ENCODE data around the gene SND1. TPM values are rescaled to one million over a fixed set of nuclear protein-coding genes. Genes with fewer than 3 reads are reported as not detected.
A peak's percentile ranks its signal among the peaks of the same experiment; 100 is the strongest.

Gene SND1
- total RNA-seq, 1 donor from 2014 or later, result 232 TPM

DNA sequence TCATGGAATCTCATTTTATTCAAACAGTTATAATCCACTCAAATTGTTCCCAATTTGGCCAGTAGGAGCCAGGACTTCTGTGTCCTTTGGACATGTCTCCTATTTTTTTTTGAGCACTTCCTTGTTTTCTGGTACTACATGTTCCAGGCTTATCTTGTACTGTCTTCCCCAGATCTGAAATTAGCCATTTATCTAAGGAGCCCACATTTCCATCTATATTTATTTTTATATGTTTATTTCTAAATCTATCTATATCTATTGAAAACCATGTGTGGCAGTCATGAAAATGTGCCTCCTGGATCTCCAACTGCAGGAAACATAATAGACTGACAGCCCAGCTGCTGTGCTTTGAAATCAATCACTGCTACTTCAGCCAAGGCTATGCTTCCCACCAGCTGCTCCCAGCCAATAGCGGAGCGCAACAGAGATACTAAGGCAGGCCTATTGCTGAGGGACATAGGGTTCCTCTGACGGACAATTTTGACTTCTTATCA, 232.1 kb downstream of the SND1 start:
- Histone ChIP-seq H3K27me3 (ENCODE audit: control insufficient read depth, insufficient read depth, low read length) (no peaks in the 10 kb centered on the region), H3K4me3 (ENCODE audit: low read depth, low read length) (no peak overlapping the region), H3K36me3 (ENCODE audit: control insufficient read depth, insufficient read depth, low read length) (no peaks in the 10 kb centered on the region)
- DNase-seq (ENCODE audit: low read depth), result no peak
- TF ChIP-seq, protein P1, sequence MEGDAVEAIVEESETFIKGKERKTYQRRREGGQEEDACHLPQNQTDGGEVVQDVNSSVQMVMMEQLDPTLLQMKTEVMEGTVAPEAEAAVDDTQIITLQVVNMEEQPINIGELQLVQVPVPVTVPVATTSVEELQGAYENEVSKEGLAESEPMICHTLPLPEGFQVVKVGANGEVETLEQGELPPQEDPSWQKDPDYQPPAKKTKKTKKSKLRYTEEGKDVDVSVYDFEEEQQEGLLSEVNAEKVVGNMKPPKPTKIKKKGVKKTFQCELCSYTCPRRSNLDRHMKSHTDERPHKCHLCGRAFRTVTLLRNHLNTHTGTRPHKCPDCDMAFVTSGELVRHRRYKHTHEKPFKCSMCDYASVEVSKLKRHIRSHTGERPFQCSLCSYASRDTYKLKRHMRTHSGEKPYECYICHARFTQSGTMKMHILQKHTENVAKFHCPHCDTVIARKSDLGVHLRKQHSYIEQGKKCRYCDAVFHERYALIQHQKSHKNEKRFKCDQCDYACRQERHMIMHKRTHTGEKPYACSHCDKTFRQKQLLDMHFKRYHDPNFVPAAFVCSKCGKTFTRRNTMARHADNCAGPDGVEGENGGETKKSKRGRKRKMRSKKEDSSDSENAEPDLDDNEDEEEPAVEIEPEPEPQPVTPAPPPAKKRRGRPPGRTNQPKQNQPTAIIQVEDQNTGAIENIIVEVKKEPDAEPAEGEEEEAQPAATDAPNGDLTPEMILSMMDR (IDR thresholded peaks at IDR 0.05; ENCODE audit: insufficient read depth, low read length, severe bottlenecking), result no peak
- no peak for FAIRE-seq

DNA sequence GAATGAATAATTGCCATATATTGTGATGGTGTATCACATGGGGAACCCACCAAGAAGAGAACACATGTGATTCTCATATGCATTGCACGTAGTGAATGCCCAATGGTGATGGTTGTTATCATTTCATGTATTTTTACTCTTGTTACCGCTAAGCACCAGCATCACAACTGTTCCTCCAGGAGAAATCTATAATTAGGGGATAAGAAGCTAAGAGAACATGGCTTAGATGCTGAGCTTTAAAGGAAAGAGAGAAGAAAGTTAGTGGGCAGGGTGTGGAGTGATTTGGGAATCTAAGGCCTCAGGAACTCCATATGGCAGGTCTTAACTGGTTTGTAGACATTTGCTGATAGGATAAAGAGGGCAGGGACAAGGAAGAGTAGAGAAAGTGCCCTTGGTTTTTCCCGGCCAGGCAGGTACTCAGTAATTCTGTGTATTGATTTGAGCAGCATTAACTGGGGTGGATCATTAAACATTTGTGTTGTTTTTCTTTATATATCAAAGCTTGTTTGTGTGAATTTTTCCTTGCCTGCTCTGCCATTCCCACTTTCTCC, 233.3 kb downstream of the SND1 start:
- no peaks in the 10 kb centered on the region for H3K36me3 ChIP-seq (ENCODE audit: control insufficient read depth, insufficient read depth, low read length)
- H3K27me3 ChIP-seq (ENCODE audit: control insufficient read depth, insufficient read depth, low read length), result no peaks in the 10 kb centered on the region
- DNase-seq (ENCODE audit: low read depth), result no peak
- no peak for FAIRE-seq
- no peak overlapping the region for H3K4me3 ChIP-seq (ENCODE audit: low read depth, low read length)
- TF ChIP-seq, protein P1 (IDR thresholded peaks at IDR 0.05; ENCODE audit: insufficient read depth, low read length, severe bottlenecking), result no peak

DNA sequence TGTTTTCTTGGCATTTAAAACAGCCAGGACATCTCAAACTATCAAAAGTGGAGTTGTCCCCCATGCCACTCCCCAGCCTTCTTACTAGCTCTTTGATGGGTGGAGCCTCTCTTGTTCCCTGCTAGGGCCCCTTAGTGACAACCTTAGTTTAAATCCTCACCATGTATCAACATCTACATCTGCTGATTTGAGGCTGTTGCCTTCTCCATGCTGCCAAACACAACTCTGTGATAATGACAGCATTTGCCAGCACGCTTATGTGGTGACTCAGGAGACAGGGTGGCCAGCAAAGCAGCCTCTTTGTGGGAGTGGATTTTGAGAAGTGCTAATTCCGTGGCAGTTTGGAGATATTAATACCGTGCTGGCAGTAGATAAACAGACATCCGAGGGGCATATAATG, 233.8 kb downstream of the SND1 start:
- FAIRE-seq (no peak), DNase-seq (ENCODE audit: low read depth) (peak; percentile 35)
- H3K36me3 ChIP-seq (ENCODE audit: control insufficient read depth, insufficient read depth, low read length), result no peaks in the 10 kb centered on the region
- TF ChIP-seq, protein P1 (IDR thresholded peaks at IDR 0.05; ENCODE audit: insufficient read depth, low read length, severe bottlenecking), result no peak
- no peak overlapping the region for H3K4me3 ChIP-seq (ENCODE audit: low read depth, low read length)
- no peaks in the 10 kb centered on the region for H3K27me3 ChIP-seq (ENCODE audit: control insufficient read depth, insufficient read depth, low read length)

DNA sequence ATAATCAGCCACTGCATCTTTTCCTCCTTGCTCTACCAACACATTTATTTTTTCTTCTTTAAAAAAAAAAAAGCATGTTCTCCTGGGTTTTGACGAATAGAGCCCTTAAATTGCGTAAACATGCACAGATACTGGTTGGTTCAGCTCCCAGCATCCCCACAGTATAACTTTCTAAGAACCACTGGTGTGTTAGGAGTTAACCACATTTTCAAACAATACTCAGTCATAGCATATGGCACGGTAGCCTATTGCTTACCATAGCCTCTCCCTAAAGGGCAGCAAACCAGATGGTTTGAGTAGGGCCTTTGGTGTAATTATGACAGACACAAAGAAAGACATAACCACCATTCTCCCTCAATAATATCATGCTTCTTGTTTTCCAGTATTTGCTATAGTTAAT, 234.3 kb downstream of the SND1 start:
- DNase-seq (ENCODE audit: low read depth), result no peak
- no peaks in the 10 kb centered on the region for H3K36me3 ChIP-seq (ENCODE audit: control insufficient read depth, insufficient read depth, low read length)
- TF ChIP-seq, protein P1 (IDR thresholded peaks at IDR 0.05; ENCODE audit: insufficient read depth, low read length, severe bottlenecking), result no peak
- FAIRE-seq, result no peak
- no peaks in the 10 kb centered on the region for H3K27me3 ChIP-seq (ENCODE audit: control insufficient read depth, insufficient read depth, low read length)
- no peak overlapping the region for H3K4me3 ChIP-seq (ENCODE audit: low read depth, low read length)

DNA sequence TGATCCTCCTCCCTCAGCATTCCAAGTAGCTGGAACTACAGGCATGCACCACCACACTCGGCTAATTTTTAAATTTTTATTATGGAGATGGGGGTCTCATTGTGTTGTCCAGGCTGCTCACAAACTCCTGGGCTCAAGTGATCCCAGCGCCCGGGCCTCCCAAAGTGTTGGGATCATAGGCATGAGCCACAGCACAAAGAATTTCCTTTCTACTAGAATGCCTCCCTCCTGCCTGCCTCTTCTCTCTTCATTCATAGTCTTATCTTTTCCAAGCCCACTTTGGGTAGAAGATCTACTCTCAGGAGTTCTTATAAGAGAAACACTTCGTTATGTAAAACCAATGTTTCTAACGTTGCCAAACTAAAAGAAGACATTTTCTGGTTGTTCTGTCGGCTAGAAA, 235.1 kb downstream of the SND1 start:
- TF ChIP-seq, protein P1 (IDR thresholded peaks at IDR 0.05; ENCODE audit: insufficient read depth, low read length, severe bottlenecking), result no peak
- FAIRE-seq, result no peak
- DNase-seq (ENCODE audit: low read depth), result no peak
- H3K36me3 ChIP-seq (ENCODE audit: control insufficient read depth, insufficient read depth, low read length), result no peaks in the 10 kb centered on the region
- H3K4me3 ChIP-seq (ENCODE audit: low read depth, low read length), result no peak overlapping the region
- H3K27me3 ChIP-seq (ENCODE audit: control insufficient read depth, insufficient read depth, low read length), result no peaks in the 10 kb centered on the region

DNA sequence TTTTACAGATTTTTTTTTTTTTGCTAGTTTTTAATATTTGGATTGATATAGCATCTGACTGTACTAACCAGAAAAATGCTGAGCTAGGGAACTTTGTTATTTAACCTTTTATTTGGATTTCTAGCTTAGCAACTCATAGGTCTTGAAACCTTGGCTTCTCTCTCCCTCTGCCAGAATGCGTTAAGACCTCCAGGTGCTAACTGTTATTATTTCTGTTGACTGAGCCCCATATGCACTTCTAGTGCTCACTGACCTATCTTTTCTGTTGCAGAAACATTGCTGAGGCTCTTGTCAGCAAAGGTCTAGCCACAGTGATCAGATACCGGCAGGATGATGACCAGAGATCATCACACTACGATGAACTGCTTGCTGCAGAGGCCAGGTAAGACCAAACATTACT, 235.6 kb downstream of the SND1 start:
- Histone ChIP-seq H3K27me3 (ENCODE audit: control insufficient read depth, insufficient read depth, low read length) (no peaks in the 10 kb centered on the region), H3K36me3 (ENCODE audit: control insufficient read depth, insufficient read depth, low read length) (no peaks in the 10 kb centered on the region), H3K4me3 (ENCODE audit: low read depth, low read length) (no peak overlapping the region)
- no peak for FAIRE-seq
- TF ChIP-seq, protein P1 (IDR thresholded peaks at IDR 0.05; ENCODE audit: insufficient read depth, low read length, severe bottlenecking), result no peak
- no peak for DNase-seq (ENCODE audit: low read depth)

All from bronchial epithelial cell (primary cell).